ENCODE results near the gene MARCHF7.
"Not testable (repeated sequence)": the region's sequence is repeated elsewhere in the genome, so short reads cannot be mapped to it uniquely, and the experiment has no call there.

MARCHF7 gene

GRCh38 chr2:159720676-159721075 is 8.4 kb downstream of the MARCHF7 start:
- DNase-seq (ENCODE audit: low read depth): no peak

DNA sequence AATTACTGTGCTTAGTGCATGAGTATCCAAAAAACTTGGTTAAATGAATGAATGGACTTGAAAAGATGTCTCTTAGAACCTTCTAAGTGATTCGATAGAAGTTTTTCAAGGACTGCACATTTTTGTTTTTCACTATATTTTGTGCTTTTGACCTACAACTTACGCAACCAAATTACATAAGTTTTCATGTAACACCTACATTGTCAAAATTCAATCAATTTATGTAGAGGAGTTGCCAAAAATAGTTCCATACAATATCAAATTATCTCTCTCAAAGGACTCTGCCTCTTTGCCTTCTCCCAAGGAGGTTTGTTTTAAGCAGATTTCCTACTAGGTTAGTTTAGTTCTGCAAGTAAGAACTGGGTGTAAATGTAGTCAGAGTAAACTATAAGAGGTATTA is 10.3 kb downstream of the MARCHF7 start:
- no peak for DNase-seq (ENCODE audit: low read depth)

DNA sequence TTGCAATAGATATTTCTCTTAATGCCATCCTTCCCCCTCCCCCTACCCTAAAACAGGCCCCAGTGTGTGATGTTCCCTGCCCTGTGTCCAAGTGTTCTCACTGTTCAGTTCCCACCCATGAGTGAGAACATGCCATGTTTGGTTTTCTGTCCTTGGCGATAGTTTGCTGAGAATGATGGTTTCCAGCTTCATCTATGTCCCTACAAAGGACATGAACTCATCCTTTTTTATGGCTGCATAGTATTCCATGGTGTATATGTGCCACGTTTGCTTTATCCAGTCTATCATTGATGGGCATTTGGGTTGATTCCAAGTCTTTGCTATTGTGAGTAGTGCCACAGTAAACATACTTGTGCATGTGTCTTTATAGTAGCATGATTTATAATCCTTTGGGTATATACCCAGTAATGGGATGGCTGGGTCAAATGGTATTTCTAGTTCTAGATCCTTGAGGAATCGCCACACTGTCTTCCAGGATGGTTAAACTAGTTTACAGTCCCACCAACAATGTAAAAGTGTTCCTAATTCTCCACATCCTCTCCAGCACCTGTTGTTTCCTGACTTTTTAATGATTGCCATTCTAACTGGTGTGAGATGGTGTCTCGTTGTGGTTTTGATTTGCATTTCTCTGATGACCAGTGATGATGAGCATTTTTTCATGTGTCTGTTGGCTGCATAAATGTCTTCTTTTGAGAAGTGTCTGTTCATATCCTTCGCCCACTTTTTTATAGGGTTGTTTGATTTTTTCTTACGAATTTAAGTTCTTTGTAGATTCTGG is 12.7 kb downstream of the MARCHF7 start:
- DNase-seq (ENCODE audit: low read depth): not testable (repeated sequence)

- no peak for DNase-seq (ENCODE audit: low read depth)
Measured at GRCh38 chr2:159725713-159726112, 13.4 kb downstream of the MARCHF7 start.

- no peak for DNase-seq (ENCODE audit: low read depth)
Measured at GRCh38 chr2:159728629-159729028, 16.3 kb downstream of the MARCHF7 start.

- DNase-seq (ENCODE audit: low read depth): no peak
Measured at GRCh38 chr2:159735648-159736047, 23.3 kb downstream of the MARCHF7 start.

DNA sequence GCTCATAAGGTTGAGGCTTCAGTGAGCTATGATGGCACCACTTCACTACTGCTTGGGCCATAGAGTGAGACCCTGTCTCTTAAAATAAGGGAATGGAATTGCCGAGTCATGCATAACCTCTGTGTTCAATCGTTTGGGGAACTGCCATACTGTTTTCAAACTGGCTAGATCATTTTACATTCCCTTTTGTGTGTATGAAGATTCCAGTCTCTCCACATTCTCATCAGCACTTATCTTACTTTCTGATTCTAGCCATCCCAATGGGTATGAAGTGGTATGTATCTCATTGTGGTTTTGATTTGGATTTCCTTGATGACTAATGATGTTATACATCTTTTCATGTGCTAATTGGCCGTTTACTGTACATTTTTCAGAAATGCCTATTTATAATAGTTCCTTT is 23.7 kb downstream of the MARCHF7 start:
- no peak for DNase-seq (ENCODE audit: low read depth)

GRCh38 chr2:159737292-159737916 is 25.1 kb downstream of the MARCHF7 start:
- DNase-seq (ENCODE audit: low read depth): no peak

- no peak for DNase-seq (ENCODE audit: low read depth)
Measured at GRCh38 chr2:159737917-159738296, 25.6 kb downstream of the MARCHF7 start.

DNA sequence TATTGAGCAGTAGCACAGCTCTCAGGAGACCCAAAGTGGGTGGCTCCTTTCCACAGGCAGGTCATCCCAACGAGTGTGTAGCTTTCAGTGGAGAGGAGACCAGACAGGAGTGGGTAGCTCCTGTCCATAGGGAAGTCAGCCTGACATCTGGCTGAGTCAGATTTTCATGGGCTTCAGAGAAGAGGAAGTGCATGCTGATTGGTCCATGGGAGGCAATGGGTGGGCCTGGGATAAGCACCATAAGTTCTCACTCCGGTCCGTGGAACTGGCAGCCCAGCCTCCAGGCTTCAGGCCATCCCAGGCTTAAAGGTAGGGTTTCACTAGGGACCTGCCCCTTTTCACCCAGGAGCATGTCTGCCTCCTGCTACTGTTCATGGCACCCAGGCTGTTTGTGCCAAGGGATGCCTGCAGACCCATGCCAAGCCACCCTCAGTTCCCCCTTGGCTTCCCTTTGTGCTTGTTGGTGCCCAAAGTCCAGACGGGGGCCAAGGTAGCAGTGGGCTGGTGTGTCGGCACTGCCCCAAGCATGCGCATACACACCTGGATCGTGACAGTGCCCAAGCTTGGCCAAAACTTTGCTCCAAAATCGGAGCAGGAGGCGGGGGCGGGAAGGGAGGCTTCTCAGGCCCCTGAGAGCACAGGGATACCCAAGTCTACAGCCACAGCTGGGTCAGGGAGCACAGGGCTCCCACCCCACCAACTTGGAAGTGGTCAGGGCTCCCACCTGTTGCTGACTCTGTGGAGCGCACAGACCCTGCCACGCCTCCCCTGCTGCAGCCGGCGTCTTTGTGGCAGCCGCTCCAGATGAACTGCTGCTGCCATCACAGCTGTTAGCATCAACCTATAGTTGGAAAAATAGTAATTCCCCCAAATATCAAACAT is 26.4 kb downstream of the MARCHF7 start:
- DNase-seq (ENCODE audit: low read depth): no peak

DNA sequence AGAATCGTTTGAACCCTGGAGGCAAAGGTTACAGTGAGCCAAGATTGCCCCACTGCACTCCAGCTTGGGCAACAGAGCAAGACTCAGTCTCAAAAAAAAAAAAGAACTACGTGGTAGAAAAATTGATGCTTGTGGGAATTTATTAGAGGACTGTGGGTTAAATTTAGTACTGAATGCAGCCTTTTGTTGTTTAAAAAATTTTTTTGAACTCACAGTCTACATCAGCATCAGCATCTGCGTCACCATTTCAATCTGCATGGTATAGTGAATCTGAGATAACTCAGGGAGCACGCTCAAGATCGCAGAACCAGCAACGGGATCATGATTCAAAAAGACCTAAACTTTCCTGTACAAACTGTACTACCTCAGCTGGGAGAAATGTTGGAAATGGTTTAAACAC is 30.5 kb downstream of the MARCHF7 start:
- DNase-seq (ENCODE audit: low read depth): no peak

GRCh38 chr2:159744363-159744762 is 32.1 kb downstream of the MARCHF7 start:
- no peak for DNase-seq (ENCODE audit: low read depth)

DNA sequence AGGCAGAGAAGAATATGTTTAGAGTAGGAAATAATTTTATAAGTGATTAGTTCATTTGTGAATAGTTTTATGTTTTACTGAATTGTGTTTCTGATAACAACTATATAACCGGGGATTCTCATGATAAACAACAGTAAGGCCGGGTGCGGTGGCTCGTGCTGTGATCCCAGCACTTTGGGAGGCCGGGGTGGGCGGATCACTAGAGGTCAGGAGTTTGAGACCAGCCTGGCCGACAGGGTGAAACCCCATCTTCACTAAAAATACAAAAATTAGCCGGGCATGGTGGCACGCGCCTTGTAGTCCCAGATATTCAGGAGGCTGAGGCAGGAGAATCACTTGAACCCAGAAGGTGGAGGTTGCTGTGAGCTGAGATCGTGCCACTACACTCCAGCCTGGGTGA is 32.9 kb downstream of the MARCHF7 start:
- DNase-seq (ENCODE audit: low read depth): not testable (repeated sequence)

GRCh38 chr2:159748089-159748488 is 35.8 kb downstream of the MARCHF7 start:
- no peak for DNase-seq (ENCODE audit: low read depth)

DNA sequence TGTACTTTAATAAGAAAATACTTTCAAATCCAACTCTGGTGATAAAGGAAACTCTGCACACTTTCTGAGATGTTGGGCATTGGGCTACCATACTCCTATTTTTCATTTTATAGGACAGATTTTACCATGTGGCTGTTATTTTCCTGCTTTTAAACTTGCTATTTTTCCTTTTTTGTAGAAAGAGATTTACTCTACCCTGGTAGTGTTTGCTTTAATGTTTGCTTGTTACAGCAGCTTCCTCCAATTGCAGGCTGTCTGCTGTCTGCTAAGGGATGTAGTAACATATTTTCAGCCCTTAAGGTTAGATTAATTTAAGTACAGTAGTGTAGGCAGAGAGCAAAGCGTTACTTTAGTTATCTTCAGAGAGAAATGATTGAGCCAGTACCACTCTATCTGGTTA is 38.6 kb downstream of the MARCHF7 start:
- DNase-seq (ENCODE audit: low read depth): no peak

DNA sequence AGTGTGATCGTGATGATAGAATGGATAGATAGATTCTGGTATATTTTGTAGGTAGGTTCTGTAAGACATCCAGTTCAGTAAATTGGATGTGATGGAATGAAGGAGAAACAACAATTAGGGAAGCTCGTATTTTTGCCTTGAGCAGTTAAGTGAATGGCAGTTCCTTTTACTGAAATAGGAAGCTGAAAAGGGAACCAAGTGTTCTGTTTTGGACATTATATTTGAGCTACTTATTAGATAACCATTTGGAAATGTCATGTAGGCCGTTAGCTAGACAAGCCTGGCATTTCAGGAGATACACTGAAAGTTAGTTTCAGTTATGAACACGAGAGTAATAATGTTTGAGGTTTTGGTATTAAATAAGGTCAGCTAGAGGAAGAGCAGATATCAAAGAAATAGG is 41.5 kb downstream of the MARCHF7 start:
- DNase-seq (ENCODE audit: low read depth): no peak

GRCh38 chr2:159755014-159755413 is 42.7 kb downstream of the MARCHF7 start:
- DNase-seq (ENCODE audit: low read depth): no peak

- DNase-seq (ENCODE audit: low read depth): no peak
Measured at GRCh38 chr2:159755788-159756187, 43.5 kb downstream of the MARCHF7 start.

GRCh38 chr2:159758239-159758638 is 45.9 kb downstream of the MARCHF7 start:
- DNase-seq (ENCODE audit: low read depth): no peak

DNA sequence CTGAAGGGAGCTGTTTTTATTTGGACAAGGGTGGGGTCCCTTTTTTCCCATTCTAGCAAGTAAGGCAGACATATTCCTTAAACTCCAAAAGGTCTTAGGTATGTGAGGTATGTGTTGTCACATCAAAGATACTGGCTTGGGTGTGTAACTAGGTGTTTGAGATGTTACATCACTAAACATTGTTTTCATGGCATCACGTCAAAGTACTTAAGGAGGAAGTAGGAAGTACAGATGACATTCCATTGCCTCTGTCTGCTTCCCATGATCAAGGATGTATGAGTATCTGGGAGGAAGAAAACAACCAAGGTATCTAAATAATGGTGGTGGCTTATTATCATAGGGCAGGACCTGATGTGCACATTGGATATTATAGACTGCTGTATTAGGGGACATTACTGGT is 46.4 kb downstream of the MARCHF7 start:
- no peak for DNase-seq (ENCODE audit: low read depth)

DNA sequence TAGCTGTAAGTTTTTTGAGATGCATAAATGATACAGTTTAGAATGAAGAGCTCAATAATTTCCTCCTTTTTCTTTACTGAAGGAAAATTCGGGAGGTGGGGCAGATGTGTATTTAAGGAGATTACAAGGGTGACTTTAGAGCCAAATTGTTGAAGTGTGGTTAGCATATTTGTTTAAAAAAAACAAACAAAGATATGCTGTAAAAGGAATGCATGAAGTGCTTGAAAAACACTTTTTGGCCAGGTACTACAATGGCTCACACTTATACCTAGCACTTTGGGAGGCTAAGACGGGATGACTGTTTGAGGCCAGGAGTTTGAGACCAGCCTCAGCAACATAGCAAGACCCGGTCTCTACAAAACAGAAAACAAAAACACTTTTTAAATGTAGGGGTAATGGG is 47.3 kb downstream of the MARCHF7 start:
- DNase-seq (ENCODE audit: low read depth): no peak

DNA sequence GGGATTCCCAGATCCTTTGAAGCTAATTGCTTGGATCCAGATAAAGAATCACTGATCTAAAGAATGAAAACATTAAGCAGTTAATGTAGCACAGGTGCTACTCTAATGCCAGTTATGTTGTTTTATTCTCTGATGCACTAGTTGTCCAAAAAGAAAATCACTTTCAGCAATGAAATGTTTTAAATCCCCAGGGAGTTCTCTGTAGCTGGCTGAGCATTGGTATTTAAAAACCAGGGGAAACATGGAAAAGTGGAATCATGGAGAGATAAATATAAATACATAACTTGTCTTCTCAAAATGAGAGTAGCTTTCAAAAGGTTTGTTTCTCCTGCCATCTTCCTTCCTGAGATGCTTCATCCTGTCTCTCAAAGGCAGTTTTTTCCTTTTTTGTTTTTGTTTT is 48.0 kb downstream of the MARCHF7 start:
- no peak for DNase-seq (ENCODE audit: low read depth)

DNA sequence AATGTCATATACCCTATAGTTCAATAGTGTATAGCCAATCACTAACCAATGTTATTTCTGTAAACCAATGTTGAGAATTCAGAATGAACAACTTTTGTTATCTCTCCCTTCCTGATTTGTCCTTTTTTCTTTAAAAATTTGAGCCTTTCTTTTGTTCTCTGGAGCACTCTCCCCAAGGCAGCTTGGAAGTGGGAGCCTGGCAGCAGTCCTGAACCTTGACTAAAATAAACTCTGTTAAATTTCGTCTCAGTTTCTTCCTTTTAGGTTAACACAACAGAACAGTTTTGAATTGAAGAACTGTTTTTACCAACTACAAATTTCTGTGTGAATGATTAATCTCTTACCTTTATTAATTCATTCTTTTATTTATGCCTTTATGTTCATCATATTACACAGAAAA is 49.8 kb downstream of the MARCHF7 start:
- DNase-seq (ENCODE audit: low read depth): no peak
